Stimulated activated CD4-positive, alpha-beta T cell treated with anti-CD3 and anti-CD28 coated beads, Interleukin-15, amount 100 ng/mL, for 1 hour (primary cell): ENCODE data around the gene TRIM31.

Experiments used
- DNase-seq, 2 donors: peaks; one replicate each; pipeline ENCODE4 v3.0.0-alpha.2; 2020; ENCODE audit warnings: low read depth in 1 of 2, low spot score in 1 of 2

Gene TRIM31

GRCh38 chr6:30113841-30114240 lies 951 bp upstream of the TRIM31 start:
- DNase-seq = no peak

DNA sequence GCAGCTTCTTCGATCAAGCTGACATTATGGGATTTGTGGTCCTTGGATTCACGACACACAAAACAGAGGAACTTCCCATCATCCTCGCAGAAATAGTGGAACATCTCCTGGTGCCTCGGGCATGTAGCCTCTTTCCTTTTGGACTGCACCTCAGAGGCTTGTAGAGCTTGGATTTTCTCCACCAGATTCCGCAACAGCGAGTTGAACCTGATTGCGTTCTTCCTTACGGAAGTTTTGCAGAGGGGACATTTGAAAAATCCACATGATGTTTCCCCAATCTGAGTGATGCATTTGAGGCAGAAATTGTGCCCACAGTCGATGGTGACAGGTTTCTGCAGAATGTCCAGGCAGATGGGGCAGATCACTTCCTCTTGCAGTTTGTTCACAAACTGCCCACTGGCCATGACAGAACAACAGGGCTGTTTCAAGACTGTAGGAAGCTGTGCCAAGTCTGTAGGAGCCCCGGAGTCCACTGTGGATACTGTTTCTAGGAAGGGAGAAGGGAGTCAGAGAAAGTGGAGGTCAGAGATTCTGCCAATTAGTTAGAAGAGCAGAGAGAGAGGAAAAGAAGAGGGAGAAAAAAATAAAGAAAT lies 392 bp downstream of the TRIM31 start:
- DNase-seq = no peak

DNA sequence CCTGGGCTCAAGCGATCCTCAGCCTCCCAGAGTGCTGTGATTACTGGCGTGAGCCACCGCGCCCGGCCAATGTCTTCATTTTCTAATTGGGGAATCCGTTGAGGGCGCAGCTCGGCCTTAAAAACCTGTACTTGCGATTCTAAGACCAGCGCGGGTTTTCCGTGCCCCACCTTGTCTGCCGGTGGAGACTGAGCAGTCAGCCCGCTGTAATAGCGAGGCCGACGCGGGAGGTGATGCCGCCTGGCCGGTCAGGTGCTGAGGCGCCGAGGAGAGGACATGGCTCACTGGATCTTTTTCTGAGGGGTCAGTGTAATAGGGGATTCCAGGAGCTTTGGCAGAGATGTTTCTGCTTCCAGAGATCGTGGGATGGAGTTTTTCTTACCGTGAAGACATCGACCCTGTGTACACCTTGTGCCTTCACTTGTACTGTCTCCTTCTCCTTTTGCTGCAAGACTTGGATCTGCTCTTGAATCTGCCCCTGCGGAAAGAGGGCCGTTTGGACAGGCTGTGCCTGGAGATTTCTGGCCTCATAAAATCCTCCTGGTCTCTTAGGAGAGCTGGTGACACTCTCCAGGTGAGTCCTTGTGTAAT lies 1.5 kb downstream of the TRIM31 start:
- DNase-seq = no peak

DNA sequence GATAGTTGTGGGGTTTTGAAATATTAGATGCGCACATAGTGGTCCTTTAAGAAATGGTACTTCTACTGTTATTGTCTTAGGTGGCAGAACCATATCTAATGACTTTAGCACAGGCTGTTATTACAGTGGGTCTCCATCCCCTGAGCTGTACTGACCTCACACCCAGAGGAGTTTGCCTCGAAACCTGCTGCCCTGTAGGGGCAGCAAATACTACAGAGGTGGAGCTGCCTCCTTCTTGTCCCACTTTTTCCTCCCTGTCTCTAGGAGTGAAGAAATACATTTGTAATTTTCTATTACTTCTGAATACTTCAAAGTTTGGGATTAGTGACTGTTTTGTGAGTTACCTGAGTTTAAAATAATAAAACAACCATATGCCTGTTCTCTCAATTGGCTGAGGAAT lies 8.2 kb downstream of the TRIM31 start:
- DNase-seq = no peak

DNA sequence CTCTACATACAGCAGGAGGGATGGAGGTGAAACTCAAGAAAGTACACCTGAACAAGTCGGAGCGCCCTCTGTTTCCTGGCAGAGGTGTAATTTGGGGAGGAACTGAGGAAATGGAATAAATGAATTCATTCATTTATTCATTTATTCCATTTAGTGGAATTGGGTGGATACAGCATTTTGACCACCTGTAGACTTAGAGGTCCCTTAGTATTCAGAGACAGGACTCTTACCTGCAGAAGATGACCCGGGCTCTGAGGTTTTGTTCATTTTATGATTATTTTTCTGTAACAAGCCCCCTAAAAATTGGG lies 9.1 kb downstream of the TRIM31 start:
- no peak for DNase-seq

- peak; percentile 62 to 67 for DNase-seq
Measured at GRCh38 chr6:30102970-30103871, 9.7 kb downstream of the TRIM31 start.

DNA sequence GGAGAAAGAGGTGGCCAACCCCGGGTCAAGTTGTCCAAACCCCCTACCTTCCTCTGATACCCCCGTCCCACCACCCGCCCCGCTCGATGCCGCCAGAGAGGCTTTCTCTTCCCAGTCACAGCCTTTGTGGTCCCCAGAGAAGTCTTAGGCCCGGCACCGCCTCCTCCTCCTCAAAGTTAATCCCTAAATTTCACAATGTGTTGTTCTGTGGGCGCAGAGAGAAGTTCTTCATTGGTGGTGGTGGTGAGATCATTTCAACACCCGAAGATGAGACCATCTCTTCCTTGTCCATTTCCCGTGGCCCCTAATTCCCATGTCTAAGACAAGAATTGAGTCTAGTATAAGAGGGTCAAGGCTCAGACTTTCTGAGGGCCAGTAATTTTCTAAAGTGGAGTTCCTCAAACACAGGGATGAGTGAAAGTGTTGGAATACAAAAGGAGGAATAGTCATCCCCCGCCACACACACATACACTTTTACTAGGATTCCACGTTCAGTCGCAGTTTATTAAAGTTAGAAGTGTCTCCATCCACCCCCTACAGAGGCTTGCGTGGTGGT lies 10.4 kb downstream of the TRIM31 start:
- no peak for DNase-seq

- DNase-seq = peak; percentile 47 to 57
Measured at GRCh38 chr6:30101444-30102413, 11.2 kb downstream of the TRIM31 start.

GRCh38 chr6:30100585-30101443 lies 12.1 kb downstream of the TRIM31 start:
- no peak for DNase-seq

DNA sequence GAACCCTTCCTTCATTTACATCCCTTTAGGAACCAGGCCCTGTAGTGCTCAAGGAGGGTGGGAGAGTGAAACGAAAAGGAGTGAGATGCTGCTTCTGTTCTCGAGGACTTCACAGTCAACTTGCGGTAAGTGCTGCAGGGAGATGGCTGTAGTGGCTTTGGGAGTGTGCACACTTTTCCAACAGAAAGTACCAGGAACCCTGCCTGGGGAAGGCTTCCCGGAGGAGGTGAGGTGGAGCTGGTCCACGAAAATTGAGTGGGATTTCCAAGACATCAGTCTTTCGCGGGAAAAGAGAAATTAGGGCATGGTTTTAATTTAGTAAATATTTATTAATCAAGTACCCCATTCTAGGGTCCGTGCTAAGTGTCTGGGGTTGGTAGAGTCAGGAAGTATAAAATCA lies 12.7 kb downstream of the TRIM31 start:
- no peak for DNase-seq

DNA sequence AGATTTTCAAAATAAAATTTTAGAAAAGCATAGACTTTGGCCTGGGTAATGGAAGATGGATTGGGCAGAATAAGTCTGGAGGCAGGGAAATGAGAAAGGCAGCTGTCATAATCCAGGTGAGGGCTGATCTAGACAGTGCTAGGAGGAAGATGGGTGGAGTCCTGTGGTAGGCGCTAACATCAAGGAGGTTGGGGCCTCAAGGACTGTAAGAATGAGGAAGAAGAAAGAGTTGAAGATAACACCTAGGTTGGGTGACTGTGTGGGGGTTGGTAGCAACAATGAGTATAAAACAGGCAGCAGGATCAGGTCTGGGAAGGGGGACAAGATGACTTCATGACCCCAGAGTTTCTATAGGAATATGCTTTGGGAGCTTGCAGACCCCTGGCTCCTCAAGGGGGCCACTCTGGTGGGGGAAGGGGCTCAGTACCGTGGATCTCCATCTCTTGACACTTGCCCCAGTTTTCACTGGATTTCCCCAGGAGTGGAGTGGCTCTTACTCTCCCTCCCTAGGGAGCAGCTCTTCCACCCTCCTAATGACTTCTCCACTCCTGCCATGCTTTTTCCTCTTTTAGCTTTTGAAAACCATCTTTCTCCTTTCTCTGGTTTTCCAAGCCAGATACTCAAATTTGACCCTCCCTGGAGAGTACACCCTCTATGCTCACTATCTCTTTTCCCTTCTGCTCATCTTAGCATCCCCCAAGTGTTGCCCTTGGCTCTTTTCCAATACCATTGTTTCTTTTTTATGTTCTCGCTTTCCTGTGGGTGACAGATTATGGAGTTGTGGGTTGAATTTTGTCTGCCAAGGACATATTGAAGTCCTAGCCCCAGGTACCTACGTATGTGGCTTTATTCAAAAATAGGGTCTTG lies 14.8 kb downstream of the TRIM31 start:
- DNase-seq = no peak

- no peak for DNase-seq
Measured at GRCh38 chr6:30096829-30097228, 16.1 kb downstream of the TRIM31 start.

GRCh38 chr6:30093951-30094661 lies 18.8 kb downstream of the TRIM31 start:
- no peak for DNase-seq

DNA sequence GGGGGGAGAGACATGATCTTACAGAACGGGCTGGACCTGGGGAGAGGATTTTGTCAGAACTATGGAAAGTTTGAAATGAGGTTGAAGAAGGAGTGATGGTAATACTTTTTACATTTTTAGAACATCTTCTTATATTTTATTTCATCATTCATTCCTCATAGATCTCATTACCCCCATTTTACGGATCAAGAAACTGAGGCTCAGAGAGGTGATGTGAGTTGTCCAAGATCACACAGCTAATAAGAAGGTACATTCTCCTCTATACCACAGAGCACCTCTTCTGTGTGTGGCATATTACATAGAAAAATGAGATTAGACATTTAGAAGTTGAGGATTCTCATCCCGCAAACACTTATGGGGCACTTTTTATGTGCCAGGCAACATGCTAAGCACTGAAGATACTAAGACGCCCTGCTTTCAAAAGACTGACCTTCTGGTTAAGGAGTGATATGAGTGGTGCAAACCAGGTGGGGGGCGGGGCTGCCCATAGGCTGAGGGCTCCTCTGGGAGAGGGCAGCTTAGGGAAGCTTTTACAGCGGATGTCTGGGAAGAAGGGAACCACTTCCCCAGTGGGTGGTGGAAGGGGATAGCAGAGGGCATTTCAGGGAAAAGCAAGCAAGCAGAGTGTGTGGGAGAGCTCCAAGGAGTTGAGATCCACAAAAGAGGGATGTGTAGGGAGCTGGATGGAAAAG lies 19.9 kb downstream of the TRIM31 start:
- no peak for DNase-seq

DNA sequence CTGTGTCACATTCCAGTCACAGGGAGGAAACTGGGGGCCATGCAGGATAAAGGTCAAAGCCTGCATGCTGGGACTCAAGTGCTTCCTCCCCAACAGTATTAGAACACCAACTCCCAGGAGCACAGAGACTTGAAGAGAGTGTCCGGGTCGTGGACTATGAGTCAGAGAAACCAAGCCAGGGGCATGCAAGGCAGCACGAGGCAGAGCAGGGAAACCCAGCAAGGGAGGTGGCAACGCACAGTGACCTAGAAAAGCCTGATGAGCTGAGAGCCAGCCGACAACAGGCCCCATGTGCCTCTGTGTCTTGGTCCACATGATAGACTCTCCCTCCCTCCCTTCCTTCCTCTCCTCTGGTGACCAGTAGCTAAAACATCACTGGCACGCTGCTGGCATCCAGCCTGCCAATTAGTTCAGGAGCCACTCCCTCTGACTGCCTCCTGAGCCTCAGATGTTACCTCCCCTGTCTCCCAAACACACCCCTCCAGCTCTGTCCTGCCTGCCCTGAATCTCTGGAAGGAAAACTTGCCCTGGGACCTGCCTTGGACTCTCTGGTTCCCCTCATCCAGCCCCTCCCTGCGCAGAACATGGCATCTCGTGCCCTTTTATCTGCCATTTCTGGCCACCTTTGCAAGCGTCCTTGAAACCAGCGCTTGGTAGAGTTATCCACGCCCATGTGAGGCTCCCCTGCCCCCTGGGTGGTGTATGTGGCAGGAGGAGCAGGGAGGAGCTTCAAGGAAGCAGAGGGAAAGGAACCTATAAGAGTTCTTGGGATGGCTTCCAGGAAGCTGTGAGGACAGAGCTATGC lies 21.1 kb downstream of the TRIM31 start:
- DNase-seq = no peak

DNA sequence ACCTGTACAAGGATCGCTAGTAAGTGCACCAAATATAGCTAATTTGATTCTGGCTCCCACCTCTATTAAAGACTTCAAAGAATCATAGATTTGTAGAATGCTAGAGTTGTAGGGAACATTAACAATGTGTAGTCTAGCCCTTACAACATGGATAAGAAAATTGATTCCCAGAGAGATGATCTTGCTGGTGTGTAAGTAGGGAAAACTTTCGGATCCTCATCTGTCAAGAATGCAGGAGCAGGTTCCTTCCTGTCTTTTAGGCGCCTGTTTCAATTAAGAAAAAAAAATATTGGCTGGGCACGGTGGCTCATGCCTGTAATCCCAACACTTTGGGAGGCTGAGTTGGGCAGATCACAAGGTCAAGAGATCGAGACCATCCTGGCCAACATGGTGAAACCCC lies 25.0 kb downstream of the TRIM31 start:
- no peak for DNase-seq

DNA sequence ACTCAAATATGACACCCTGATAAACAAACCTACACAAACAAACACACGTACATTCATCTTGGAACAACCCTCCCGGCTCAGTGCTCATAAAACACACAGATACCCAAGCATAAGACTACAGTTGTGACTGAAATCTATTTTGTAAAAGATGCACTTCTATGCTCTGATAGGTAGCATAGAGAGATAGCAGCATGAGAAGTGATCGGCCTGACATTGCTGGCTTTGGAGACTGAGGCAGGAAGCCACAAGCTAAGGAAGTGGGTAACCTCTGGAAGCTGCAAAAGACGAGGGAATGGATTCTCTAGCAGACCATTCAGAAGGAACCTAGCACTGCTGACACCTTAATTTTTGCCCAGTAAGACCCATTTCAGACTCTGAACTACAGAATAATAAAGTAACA lies 35.7 kb downstream of the TRIM31 start:
- no peak for DNase-seq
